Muscle of leg (tissue), 16 donors: ENCODE data around the gene OR5H14. TPM values are rescaled to one million over a fixed set of nuclear protein-coding genes. Genes with fewer than 3 reads are reported as not detected.
"Not testable (repeated sequence)": the region's sequence is repeated elsewhere in the genome, so short reads cannot be mapped to it uniquely, and the experiment has no call there.

Experiments
- DNase-seq: peaks from one replicate; pipeline ENCODE4 v3.0.0; 2013
- H3K27ac ChIP-seq: one replicate; pipeline ENCODE4 v1.5.1; 2013; ENCODE audit warnings: mild to moderate bottlenecking, low read length, control low read depth
- H3K27me3 ChIP-seq: one replicate; pipeline ENCODE4 v1.6.1; 2013; ENCODE audit warnings: low read length; ENCODE audit not compliant: control insufficient read depth, insufficient read depth
- H3K36me3 ChIP-seq: one replicate; pipeline ENCODE4 v1.6.1; 2013; ENCODE audit warnings: low read length; ENCODE audit not compliant: control insufficient read depth, insufficient read depth
- H3K4me1 ChIP-seq: one replicate; pipeline ENCODE4 v1.6.1; 2013; ENCODE audit warnings: low read length; ENCODE audit not compliant: control insufficient read depth, insufficient read depth
- H3K4me3 ChIP-seq: one replicate; pipeline ENCODE4 v1.5.1; 2013; ENCODE audit warnings: low read length, control low read depth
- H3K9me3 ChIP-seq: replicated peaks from 2 replicates; pipeline ENCODE4 v1.6.1; 2013; ENCODE audit warnings: low read depth, low read length; ENCODE audit not compliant: control insufficient read depth
- WGBS: methylation state at CpG from one replicate; pipeline ENCODE4 v1.1.5; 2013; ENCODE audit warnings: missing lambda C conversion rate; ENCODE audit not compliant: insufficient coverage; 5-methylcytosine and 5-hydroxymethylcytosine counted together
- long read RNA-seq, 11 donors: transcript quantifications; one replicate each; lab custom pipeline, GENCODE V29; 2026
- polyA plus RNA-seq, 8 donors: library from polyadenylated mRNA; unstranded; fragments of 120-200 nt; gene quantifications; one replicate each; pipeline versions ENCODE4 v1.2.1 to v1.2.3, GENCODE V29; 2013; ENCODE audit warnings: inconsistent platforms in 1 of 8, low replicate concordance in 1 of 8; ENCODE audit not compliant: insufficient read length in 8 of 8, insufficient read depth in 1 of 8
- total RNA-seq: library from RNA; stranded (reverse); fragments of 120-200 nt; gene quantifications from one replicate; pipeline ENCODE4 v1.2.4, GENCODE V29; 2013

Gene OR5H14
- total RNA-seq = not detected
- under 1 TPM in 1 of 8 donors, not detected in 7; 0.03 TPM for polyA plus RNA-seq
- long read RNA-seq, donor 1 = 0 reads
- long read RNA-seq, donor 2 = 0 reads
- long read RNA-seq, donor 3 = 0 reads
- long read RNA-seq, donor 4 = 0 reads
- long read RNA-seq, donor 5 = 0 reads
- long read RNA-seq, donor 6 = 0 reads
- long read RNA-seq, donor 7 = 0 reads
- long read RNA-seq, donor 8 = 0 reads
- long read RNA-seq, donor 9 = 0 reads
- long read RNA-seq, donor 10 = 0 reads
- long read RNA-seq, donor 11 = 0 reads

DNA sequence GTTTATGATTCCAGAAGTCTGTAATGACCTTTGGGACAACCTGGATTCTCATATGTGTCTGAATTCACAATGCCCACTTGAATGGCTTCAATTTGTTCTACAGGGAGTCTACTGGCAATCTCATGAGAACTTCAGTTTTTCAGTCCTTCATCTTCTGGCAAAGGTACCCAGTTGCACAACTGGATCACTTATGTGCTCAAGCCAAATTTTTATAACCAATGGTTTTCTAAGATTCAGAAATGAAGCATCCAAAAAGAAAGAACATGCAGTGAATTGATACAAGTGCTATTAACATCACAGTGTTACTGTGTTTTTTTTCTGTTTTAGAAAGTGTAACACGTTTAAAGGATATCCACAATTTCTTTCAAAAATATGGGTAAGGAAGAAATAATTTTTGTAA is at the start of gene OR5H14:
Gene OR5H14, plus strand, starts transcription at position 301 of the 400 bp plus-strand sequence. CDS start 1,907 bp downstream, outside the sequence.
- Histone ChIP-seq H3K9me3 (no peaks in the 10 kb centered on the region), H3K4me3 (no peak within 1 kb of the TSS), H3K36me3 (no peaks in the 10 kb centered on the region), H3K27me3 (no peaks in the 10 kb centered on the region), H3K27ac (no peak within 1 kb of the TSS), H3K4me1 (no peaks in the 10 kb centered on the region)
- no CpG with 5 or more reads among the region's 1 CpG for WGBS
- no peak for DNase-seq

DNA sequence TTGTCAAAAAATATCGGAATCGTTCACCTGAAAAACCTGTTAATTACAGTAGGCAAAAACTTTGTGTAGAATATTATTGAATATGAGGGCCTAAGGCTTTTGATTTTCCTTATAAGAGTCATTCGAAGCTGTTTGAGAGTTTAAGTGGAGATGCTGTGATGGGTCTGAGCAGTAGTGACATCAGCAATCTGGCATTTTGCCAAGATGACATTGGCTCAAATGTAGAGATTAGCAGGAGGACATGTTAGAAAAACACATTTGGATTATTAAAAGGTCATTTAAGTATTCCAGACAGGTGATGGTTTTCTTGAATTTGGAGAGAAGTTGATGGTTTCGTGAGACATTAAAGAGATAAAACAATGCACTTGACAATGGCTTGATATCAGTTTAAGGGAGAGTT is 47.4 kb upstream of the OR5H14 start:
- no peak overlapping the region for H3K4me3 ChIP-seq
- H3K27ac ChIP-seq = no peak overlapping the region
- H3K36me3 ChIP-seq = no peaks in the 10 kb centered on the region
- H3K4me1 ChIP-seq = no peaks in the 10 kb centered on the region
- H3K9me3 ChIP-seq = no peaks in the 10 kb centered on the region
- WGBS = 100% methylated on average over 1 of the region's 4 CpGs
- no peak for DNase-seq
- H3K27me3 ChIP-seq = no peaks in the 10 kb centered on the region

DNA sequence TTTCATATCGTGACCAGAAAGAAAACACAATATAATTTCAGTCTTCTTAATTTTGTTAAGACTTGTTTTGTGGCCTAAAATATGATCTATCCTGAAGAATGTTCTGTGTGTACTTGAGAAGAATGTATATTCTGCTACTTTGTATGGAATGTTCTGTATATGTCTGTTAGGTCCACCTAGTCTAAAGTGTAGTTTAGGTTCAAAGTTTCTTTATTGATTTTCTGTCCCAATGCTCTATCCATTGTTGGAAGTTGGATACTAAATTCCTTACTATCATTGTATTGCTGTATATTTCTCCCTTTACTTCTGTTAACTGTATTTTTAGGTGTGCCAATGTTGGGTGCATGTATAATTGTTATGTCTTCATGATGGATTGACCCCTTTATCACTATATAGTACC is 39.1 kb upstream of the OR5H14 start:
- Histone ChIP-seq H3K27ac (no peak overlapping the region), H3K4me1 (no peaks in the 10 kb centered on the region), H3K27me3 (no peaks in the 10 kb centered on the region), H3K36me3 (no peaks in the 10 kb centered on the region), H3K9me3 (peaks cover 10% of the 10 kb centered on the region), H3K4me3 (no peak overlapping the region)
- no peak for DNase-seq
- no CpG with 5 or more reads among the region's 1 CpG for WGBS

DNA sequence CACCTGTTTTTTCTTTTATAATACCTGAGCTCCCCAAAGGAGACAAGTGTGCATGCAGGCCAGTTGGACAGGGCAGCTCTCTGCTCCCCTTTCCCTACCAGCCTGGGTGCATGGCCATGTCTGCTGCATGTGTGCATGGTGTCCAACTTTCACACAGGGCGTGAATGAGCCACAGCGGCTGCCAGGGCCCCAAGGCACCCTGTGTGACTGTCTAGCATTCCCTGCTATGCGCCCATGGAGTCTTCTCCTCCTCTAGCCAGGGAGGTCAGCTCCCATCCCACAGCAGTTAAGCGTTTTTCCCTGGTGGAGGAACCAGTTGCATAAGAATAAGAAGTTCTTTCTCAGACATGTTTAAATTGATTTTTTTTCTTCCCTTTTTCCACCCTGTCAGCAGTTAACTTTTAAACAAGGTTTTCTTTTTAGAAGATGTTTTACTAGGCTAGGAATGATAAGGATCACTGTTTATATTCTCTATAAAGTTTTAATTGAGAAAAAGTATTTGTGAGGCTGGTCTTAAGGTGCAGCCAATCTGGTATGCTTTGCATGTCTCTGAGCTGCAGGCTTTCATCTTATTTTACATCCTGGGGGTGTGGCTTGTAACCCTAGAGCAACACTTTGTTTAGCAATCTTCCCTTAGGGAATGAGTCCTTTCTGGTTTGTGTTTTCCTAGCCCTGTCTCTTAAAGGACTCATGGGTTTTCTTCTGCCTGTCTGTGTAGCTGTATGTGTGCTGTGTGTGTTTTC is 37.3 kb upstream of the OR5H14 start:
- whole genome bisulfite sequencing = 76% methylated on average over 3 of the region's 4 CpGs
- peaks cover 17% of the 10 kb centered on the region for H3K9me3 ChIP-seq

DNA sequence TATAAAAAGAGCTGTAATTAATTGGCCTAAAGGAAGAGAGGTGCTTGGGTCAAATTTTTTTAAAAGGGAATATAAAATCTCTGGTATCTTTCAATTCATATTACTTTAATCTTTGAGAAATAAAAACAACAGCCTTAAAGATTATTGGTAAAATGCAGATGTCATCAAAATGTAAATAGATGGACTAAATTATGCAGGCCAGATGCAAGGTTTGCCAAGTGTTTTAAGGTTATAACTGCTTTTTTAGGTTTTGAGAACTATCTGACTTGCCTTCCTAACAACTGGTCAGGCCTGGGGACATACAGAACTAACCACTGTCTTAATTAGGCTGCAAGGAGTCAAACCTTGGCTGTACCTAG is 36.8 kb upstream of the OR5H14 start:
- H3K27me3 ChIP-seq = no peaks in the 10 kb centered on the region
- peaks cover 17% of the 10 kb centered on the region for H3K9me3 ChIP-seq

More for the DNA sequence above, 37.3 kb upstream of the OR5H14 start:
- no peak overlapping the region for H3K4me3 ChIP-seq
- no peak overlapping the region for H3K27ac ChIP-seq
- no peaks in the 10 kb centered on the region for H3K36me3 ChIP-seq
- H3K27me3 ChIP-seq = no peaks in the 10 kb centered on the region
- no peaks in the 10 kb centered on the region for H3K4me1 ChIP-seq
- no peak for DNase-seq

DNA sequence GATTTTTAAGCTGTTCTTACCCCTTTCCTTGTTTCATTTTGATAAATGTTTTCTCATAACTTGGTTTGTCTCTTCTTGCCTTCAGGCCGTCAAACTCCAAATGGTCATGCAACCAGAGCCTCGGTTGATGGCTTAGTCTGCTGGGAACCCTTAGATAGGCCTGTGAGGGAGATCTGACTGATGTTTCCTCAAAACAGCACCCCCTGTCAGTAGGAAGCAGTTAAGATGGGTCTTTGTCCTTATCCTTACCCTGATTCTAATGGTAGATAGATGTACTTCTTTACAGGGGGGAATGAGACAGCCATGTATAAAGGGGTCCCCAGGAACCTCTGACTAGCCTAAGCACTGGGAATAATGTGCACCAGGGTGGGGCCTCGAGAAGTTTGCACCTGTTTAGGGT is 33.0 kb upstream of the OR5H14 start:
- H3K36me3 ChIP-seq = no peaks in the 10 kb centered on the region
- no peaks in the 10 kb centered on the region for H3K27me3 ChIP-seq
- peaks cover 26% of the 10 kb centered on the region for H3K9me3 ChIP-seq
- 57% methylated on average over 1 of the region's 3 CpGs for whole genome bisulfite sequencing
- H3K4me1 ChIP-seq = no peaks in the 10 kb centered on the region
- no peak overlapping the region for H3K27ac ChIP-seq
- no peak for DNase-seq
- no peak overlapping the region for H3K4me3 ChIP-seq

More for the DNA sequence above, 36.8 kb upstream of the OR5H14 start:
- H3K36me3 ChIP-seq = no peaks in the 10 kb centered on the region
- no peaks in the 10 kb centered on the region for H3K4me1 ChIP-seq
- H3K27ac ChIP-seq = no peak overlapping the region
- H3K4me3 ChIP-seq = no peak overlapping the region
- DNase-seq = no peak

DNA sequence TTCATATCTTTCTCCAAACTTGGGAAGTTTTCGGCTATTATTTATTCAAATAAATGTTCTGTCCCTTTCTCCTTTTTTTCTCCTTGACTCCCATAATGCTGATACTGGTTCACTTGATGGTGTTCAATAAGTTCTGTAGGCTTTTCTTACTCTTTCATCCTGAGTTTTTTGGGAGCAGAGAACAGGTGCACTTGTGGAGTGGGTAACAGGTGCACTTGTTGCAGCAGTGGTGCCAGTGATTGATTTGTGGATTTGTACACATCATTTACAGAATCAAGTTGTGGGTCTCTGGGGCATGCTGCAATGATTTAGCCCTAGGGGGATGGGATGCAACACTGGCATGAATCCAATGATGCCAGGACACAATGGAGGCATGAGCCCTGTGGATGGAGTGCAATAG is 31.6 kb upstream of the OR5H14 start:
- H3K4me3 ChIP-seq = no peak overlapping the region
- DNase-seq = no peak
- no peaks in the 10 kb centered on the region for H3K4me1 ChIP-seq
- no peaks in the 10 kb centered on the region for H3K27me3 ChIP-seq
- no peaks in the 10 kb centered on the region for H3K36me3 ChIP-seq
- no peak overlapping the region for H3K27ac ChIP-seq
- no CpG with 5 or more reads among the region's 1 CpG for WGBS
- H3K9me3 ChIP-seq = peaks cover 19% of the 10 kb centered on the region

DNA sequence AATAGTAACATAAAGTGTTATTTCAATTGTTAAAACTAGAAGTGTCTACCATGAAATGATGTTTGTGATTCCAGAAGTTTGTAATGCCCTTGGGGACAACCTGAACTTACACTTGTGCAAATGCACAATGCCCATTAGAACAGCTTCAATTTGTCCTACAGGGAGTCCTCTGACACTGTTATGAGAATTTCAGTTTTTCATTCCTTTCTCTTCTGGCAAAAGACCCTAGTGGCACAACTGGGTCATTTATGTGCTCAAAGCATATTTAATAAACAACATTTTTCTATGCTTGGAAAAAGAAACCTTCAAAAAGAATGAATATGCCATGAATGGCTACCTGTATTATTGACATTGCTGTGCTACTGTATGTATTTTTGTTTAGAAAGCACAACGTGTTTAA is 16.9 kb upstream of the OR5H14 start, which contains the start of gene OR5H1:
Gene OR5H1, plus strand, starts transcription at position 301 of the 400 bp plus-strand sequence. CDS start 1,977 bp downstream, outside the sequence.
- no CpG with 5 or more reads among the region's 1 CpG for WGBS
- Histone ChIP-seq H3K36me3 (no peaks in the 10 kb centered on the region), H3K27ac (no peak within 1 kb of the TSS), H3K27me3 (no peaks in the 10 kb centered on the region), H3K4me3 (no peak within 1 kb of the TSS), H3K9me3 (no peaks in the 10 kb centered on the region), H3K4me1 (no peaks in the 10 kb centered on the region)
- DNase-seq = no peak

DNA sequence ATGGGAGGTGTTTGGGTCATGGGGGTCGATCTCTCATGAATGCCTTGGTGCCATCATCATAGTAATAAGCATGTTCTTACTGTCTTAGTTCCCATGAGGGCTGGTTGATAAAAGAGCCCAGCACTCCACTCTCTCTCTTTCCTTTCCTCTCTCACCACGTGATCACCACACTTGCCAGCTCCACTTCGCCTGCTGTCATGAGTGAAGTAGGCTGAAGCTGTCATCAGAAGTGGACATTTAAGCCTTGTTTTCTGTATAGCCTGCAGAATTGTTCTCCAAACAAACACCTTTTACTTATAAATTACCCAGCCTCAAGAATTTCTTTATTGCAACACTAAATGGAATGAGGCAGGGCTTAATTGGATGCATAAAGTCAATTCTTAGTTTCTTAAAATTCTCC is 10.6 kb upstream of the OR5H14 start:
- Histone ChIP-seq H3K4me3 (no peak overlapping the region), H3K9me3 (no peaks in the 10 kb centered on the region), H3K27ac (no peak overlapping the region), H3K4me1 (no peaks in the 10 kb centered on the region), H3K27me3 (no peaks in the 10 kb centered on the region), H3K36me3 (no peaks in the 10 kb centered on the region)
- DNase-seq = no peak
- no CpG with 5 or more reads among the region's 3 CpGs for WGBS

DNA sequence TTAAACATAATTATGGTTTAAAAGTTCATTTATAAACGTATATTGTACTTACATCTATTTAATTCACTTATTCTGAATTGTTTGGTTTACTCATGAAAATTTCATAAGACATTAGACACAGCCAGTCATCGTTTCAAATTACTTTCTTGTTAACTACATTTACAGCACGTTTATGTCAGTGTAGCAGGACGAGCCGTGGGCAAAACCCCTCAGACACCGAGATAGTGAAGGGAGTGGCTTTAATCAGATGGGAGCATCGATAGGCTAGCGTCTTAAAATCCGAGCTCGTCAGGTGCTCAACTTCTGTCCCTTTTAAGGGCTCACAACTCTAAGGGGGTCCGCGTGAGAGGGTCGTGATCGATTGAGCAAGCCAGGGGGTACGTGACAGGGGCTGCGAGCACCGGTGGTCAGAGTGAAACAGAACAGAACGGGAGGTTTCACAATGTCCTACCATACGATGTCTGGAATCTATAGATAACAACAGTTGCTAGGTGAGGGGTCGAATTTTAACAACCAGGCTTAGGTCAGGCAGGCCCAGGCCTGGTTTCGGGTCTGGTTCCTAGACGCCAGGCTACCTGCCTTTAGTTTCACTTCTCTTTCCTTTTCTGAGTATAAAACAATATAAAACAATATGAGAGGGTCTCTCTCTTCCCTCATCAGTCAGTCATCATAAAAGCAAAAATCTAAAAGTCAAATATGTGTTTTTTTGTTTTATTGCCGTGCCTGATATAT is 9.3 kb upstream of the OR5H14 start:
- not testable (repeated sequence) for DNase-seq, H3K9me3 ChIP-seq, H3K4me3 ChIP-seq, H3K36me3 ChIP-seq, H3K27ac ChIP-seq, H3K27me3 ChIP-seq, H3K4me1 ChIP-seq
- WGBS = 89% methylated on average over 8 of the region's 23 CpGs
